Raji (cell line): Measurements from ENCODE around the gene GPX1.

ENCODE experiments used
- POLR2A ChIP-seq: IDR thresholded peaks from 2 replicates; pipeline ENCODE4 v1.6.1; 2011; ENCODE audit warnings: low read depth, low read length, control low read depth; ENCODE audit not compliant: insufficient read depth

The GPX1 gene

GRCh38 chr3:49358217-49358883 is at the start of gene GPX1:
GPX1 (minus strand) TSS chr3:49358353; CDS start chr3:49358278, 75 bp downstream.
- TF ChIP-seq POLR2A: peak; percentile 70

- TF ChIP-seq POLR2A: no peak
These were observed 48.7 kb upstream of the GPX1 start for GRCh38 chr3:49406571-49407565.

GRCh38 chr3:49403891-49404290 is 45.7 kb upstream of the GPX1 start:
- no peak for TF ChIP-seq POLR2A

- TF ChIP-seq POLR2A: no peak
These were observed 43.6 kb upstream of the GPX1 start for GRCh38 chr3:49401766-49402165.

- TF ChIP-seq POLR2A: no peak
These were observed 41.3 kb upstream of the GPX1 start for GRCh38 chr3:49399461-49399860.

GRCh38 chr3:49397470-49397869 is 39.3 kb upstream of the GPX1 start:
- TF ChIP-seq POLR2A: no peak

- no peak for TF ChIP-seq POLR2A
These were observed 31.1 kb upstream of the GPX1 start for GRCh38 chr3:49389297-49389696.

GRCh38 chr3:49388289-49388820 is 30.2 kb upstream of the GPX1 start:
- no peak for TF ChIP-seq POLR2A

GRCh38 chr3:49387721-49388120 is 29.6 kb upstream of the GPX1 start:
- no peak for TF ChIP-seq POLR2A

GRCh38 chr3:49386056-49386756 is 28.1 kb upstream of the GPX1 start:
- TF ChIP-seq POLR2A: no peak

- TF ChIP-seq POLR2A: no peak
These were observed 27.5 kb upstream of the GPX1 start for GRCh38 chr3:49385617-49386016.

- no peak for TF ChIP-seq POLR2A
These were observed 25.2 kb upstream of the GPX1 start for GRCh38 chr3:49383387-49383786.

- TF ChIP-seq POLR2A: no peak
These were observed 20.2 kb upstream of the GPX1 start for GRCh38 chr3:49378249-49378895.

- no peak for TF ChIP-seq POLR2A
These were observed 19.3 kb upstream of the GPX1 start for GRCh38 chr3:49377483-49377882.

- no peak for TF ChIP-seq POLR2A
These were observed 13.8 kb upstream of the GPX1 start for GRCh38 chr3:49371946-49372345.
